CD4-positive, alpha-beta T cell (primary cell): ENCODE data around the gene CEMIP2. TPM values are rescaled to one million over a fixed set of nuclear protein-coding genes. Genes with fewer than 3 reads are reported as not detected.

ENCODE experiments used
- ATAC-seq: fragments of 200-7000 bp; cut with Tn5 transposase; one replicate; pipeline ENCODE4 v1.10.0; 2022; ENCODE audit warnings: mild to moderate bottlenecking; ENCODE audit not compliant: poor library complexity
- CTCF ChIA-PET: fragments of 350-600 bp; sonication (Branson Sonifier 250); formaldehyde crosslinking; loops from one replicate; lab custom pipeline; 2021; ENCODE audit warnings: antibody characterized with exemption, inconsistent platforms; lab: Charles Lee
- POLR2A ChIA-PET: fragments of 350-600 bp; sonication (Branson Sonifier 250); formaldehyde crosslinking; loops from one replicate; lab custom pipeline; 2021; ENCODE audit warnings: antibody characterized with exemption, inconsistent platforms; lab: Charles Lee
- DNase-seq, 14 experiments: peaks; one replicate each; pipeline ENCODE4 v3.0.0-alpha.2; 2013 to 2020; ENCODE audit warnings: mixed read lengths in 2 of 14
- H3K27ac ChIP-seq, 2 donors: one replicate each; pipeline versions ENCODE4 v1.5.1 to v1.7.0; 2013; ENCODE audit warnings: low read length in 2 of 2, low read depth in 1 of 2, mild to moderate bottlenecking in 1 of 2
- H3K27me3 ChIP-seq, 2 experiments: 1 replicate in 1 of 2; 2 replicates in 1 of 2; pipeline versions ENCODE4 v1.6.1 to v1.7.0; 2013; ENCODE audit warnings: low read length in 2 of 2, control low read depth in 1 of 2, mild to moderate bottlenecking in 1 of 2, moderate library complexity in 1 of 2; ENCODE audit not compliant: insufficient read depth in 2 of 2, control insufficient read depth in 1 of 2
- H3K36me3 ChIP-seq: one replicate; pipeline ENCODE4 v1.6.1; 2013; ENCODE audit warnings: low read length, control low read depth; ENCODE audit not compliant: insufficient read depth
- H3K4me1 ChIP-seq: one replicate; pipeline ENCODE4 v1.6.1; 2013; ENCODE audit warnings: low read length, control low read depth; ENCODE audit not compliant: insufficient read depth
- H3K4me3 ChIP-seq: one replicate; pipeline ENCODE4 v1.5.1; 2013; ENCODE audit warnings: mild to moderate bottlenecking, low read length, moderate library complexity
- H3K9me3 ChIP-seq, 2 experiments: 1 replicate in 1 of 2; 2 replicates in 1 of 2; pipeline versions ENCODE4 v1.6.1 to v1.7.0; 2013; ENCODE audit warnings: low read length in 2 of 2, mild to moderate bottlenecking in 2 of 2, control low read depth in 1 of 2, moderate library complexity in 1 of 2; ENCODE audit not compliant: control insufficient read depth in 1 of 2, insufficient read depth in 1 of 2
- H3K27ac Mint-ChIP-seq: one replicate; pipeline ENCODE4 v1.8.0; 2020; ENCODE audit warnings: mixed read lengths
- H3K27me3 Mint-ChIP-seq: one replicate; pipeline ENCODE4 v1.8.0; 2021; ENCODE audit warnings: mixed read lengths
- H3K36me3 Mint-ChIP-seq: one replicate; pipeline ENCODE4 v1.8.0; 2021; ENCODE audit warnings: low read depth, mixed read lengths
- H3K4me1 Mint-ChIP-seq: one replicate; pipeline ENCODE4 v1.8.0; 2021; ENCODE audit warnings: low read depth, mixed read lengths
- H3K4me3 Mint-ChIP-seq: one replicate; pipeline ENCODE4 v1.8.0; 2020; ENCODE audit warnings: mild to moderate bottlenecking, mixed read lengths
- H3K9me3 Mint-ChIP-seq: one replicate; pipeline ENCODE4 v1.8.0; 2020; ENCODE audit warnings: mixed read lengths
- CTCF ChIP-seq: fragments of 200-600 bp; IDR thresholded peaks from one replicate; pipeline ENCODE4 v1.8.0; 2022; ENCODE audit warnings: antibody characterized with exemption, mild to moderate bottlenecking
- intact Hi-C, 2 experiments: fragments of 100-400 bp; cut with DNase I in 1 of 2; cut with micrococcal nuclease in 1 of 2; formaldehyde crosslinking; loops; one replicate each; pipeline versions ENCODE4 v1.15.1 to v1.9.0; 2023 to 2025; cut with DNase I, micrococcal nuclease
- total RNA-seq, 174 experiments: library from RNA in 2 of 174; stranded (reverse) in 2 of 174; gene quantifications; one replicate each; pipeline ENCODE4 v1.2.3 and lab custom pipeline; 2021 to 2026

Gene CEMIP2
- total RNA-seq, 2 experiments from 2014 or later, result 301 to 305 TPM

GRCh38 chr9:71740199-71740598, 28.1 kb downstream of the CEMIP2 start:
- no peaks in the 10 kb centered on the region for H3K9me3 Mint-ChIP-seq
- H3K27me3 ChIP-seq, result no peaks in the 10 kb centered on the region
- no peak overlapping the region for H3K4me3 ChIP-seq
- no peak overlapping the region for H3K4me3 Mint-ChIP-seq
- no peak overlapping the region for H3K27ac ChIP-seq
- TF ChIP-seq CTCF, result no peak
- peaks cover 49% of the 10 kb centered on the region for H3K36me3 ChIP-seq
- POLR2A ChIA-PET, result no interaction called here
- no peaks in the 10 kb centered on the region for H3K4me1 ChIP-seq
- H3K27ac Mint-ChIP-seq, result peak overlapping the region; percentile 8
- H3K9me3 ChIP-seq, result no peaks in the 10 kb centered on the region
- H3K36me3 Mint-ChIP-seq, result peaks cover 87% of the 10 kb centered on the region
- ATAC-seq (no peak), DNase-seq (no peak)
- peaks cover 34% of the 10 kb centered on the region for H3K4me1 Mint-ChIP-seq
- intact Hi-C loops, result no loop called here
- H3K27me3 Mint-ChIP-seq, result no peaks in the 10 kb centered on the region
- CTCF ChIA-PET, result interaction anchor here (0.6 kb wide), 1 partner anchor 11 kb away, joined by 3 read pairs; no protein-coding TSS in a partner anchor

GRCh38 chr9:71737455-71737854, 30.9 kb downstream of the CEMIP2 start:
- Mint-ChIP-seq H3K9me3 (no peaks in the 10 kb centered on the region), H3K27me3 (no peaks in the 10 kb centered on the region), H3K4me1 (peaks cover 18% of the 10 kb centered on the region), H3K4me3 (no peak overlapping the region), H3K36me3 (peaks cover 86% of the 10 kb centered on the region), H3K27ac (no peak overlapping the region)
- Histone ChIP-seq H3K4me3 (no peak overlapping the region), H3K27me3 (no peaks in the 10 kb centered on the region), H3K27ac (no peak overlapping the region), H3K9me3 (no peaks in the 10 kb centered on the region), H3K36me3 (peaks cover 60% of the 10 kb centered on the region), H3K4me1 (no peaks in the 10 kb centered on the region)
- ChIA-PET CTCF (interaction anchor here (1.5 kb wide), 1 partner anchor 13 kb away, joined by 3 read pairs; no protein-coding TSS in a partner anchor), POLR2A (no interaction called here)
- DNase-seq (no peak), ATAC-seq (no peak)
- no peak for TF ChIP-seq CTCF
- intact Hi-C loops, result no loop called here

- POLR2A ChIA-PET, result no interaction called here
- peaks cover 70% of the 10 kb centered on the region for H3K36me3 ChIP-seq
- Mint-ChIP-seq H3K4me3 (no peak overlapping the region), H3K27ac (peak overlapping the region; percentile 39), H3K27me3 (no peaks in the 10 kb centered on the region), H3K36me3 (peaks cover 91% of the 10 kb centered on the region), H3K9me3 (no peaks in the 10 kb centered on the region), H3K4me1 (peaks cover 11% of the 10 kb centered on the region)
- DNase-seq (no peak), ATAC-seq (no peak)
- H3K27ac ChIP-seq, result no peak overlapping the region
- TF ChIP-seq CTCF, result no peak
- no peak overlapping the region for H3K4me3 ChIP-seq
- H3K4me1 ChIP-seq, result no peaks in the 10 kb centered on the region
- intact Hi-C loops, result no loop called here
- no peaks in the 10 kb centered on the region for H3K27me3 ChIP-seq
- no peaks in the 10 kb centered on the region for H3K9me3 ChIP-seq
- CTCF ChIA-PET, result interaction anchor here (0.8 kb wide), 1 partner anchor 83 kb away, joined by 3 read pairs; no protein-coding TSS in a partner anchor
These were observed 32.1 kb downstream of the CEMIP2 start for GRCh38 chr9:71736236-71736635.
